A172 (cell line): ENCODE results near the gene DIABLO. TPM values are rescaled to one million over a fixed set of nuclear protein-coding genes. Genes with fewer than 3 reads are reported as not detected.
"Not testable (repeated sequence)": the region's sequence is repeated elsewhere in the genome, so short reads cannot be mapped to it uniquely, and the experiment has no call there.

Experiments
- DNase-seq: peaks from one replicate; pipeline ENCODE4 v3.0.0-alpha.2; 2015; ENCODE audit warnings: low spot score
- total RNA-seq: library from RNA; depleted of rRNA; stranded (reverse); fragments of >200 nt; shearing (Covaris generic); gene quantifications from 2 replicates; pipeline ENCODE4 v1.2.3, GENCODE V29; 2014

Gene DIABLO
- total RNA-seq, 1 experiment from 2014 or later: 73.7 TPM

- DNase-seq: no peak
Observed at GRCh38 chr12:122208073-122208820, 17.6 kb downstream of the DIABLO start.

- no peak for DNase-seq
Observed at GRCh38 chr12:122207391-122207790, 18.5 kb downstream of the DIABLO start.

GRCh38 chr12:122206976-122207375 is 18.9 kb downstream of the DIABLO start:
- DNase-seq: no peak

- DNase-seq: no peak
Observed at GRCh38 chr12:122206111-122206881, 19.6 kb downstream of the DIABLO start.

- no peak for DNase-seq
Observed at GRCh38 chr12:122205053-122205925, 20.6 kb downstream of the DIABLO start.

- DNase-seq: no peak
Observed at GRCh38 chr12:122204167-122205052, 21.4 kb downstream of the DIABLO start.

- DNase-seq: peak; percentile 37
Observed at GRCh38 chr12:122203301-122204166, 22.3 kb downstream of the DIABLO start, which contains the start of gene B3GNT4. Gene B3GNT4, plus strand, starts transcription at chr12:122203709. Its CDS starts 910 bp downstream, at chr12:122204619.

- DNase-seq: not testable (repeated sequence)
Observed at GRCh38 chr12:122202811-122203210, 23.0 kb downstream of the DIABLO start.

- DNase-seq: no peak
Observed at GRCh38 chr12:122202017-122202416, 23.8 kb downstream of the DIABLO start.

GRCh38 chr12:122201381-122201780 is 24.5 kb downstream of the DIABLO start:
- DNase-seq: no peak

- no peak for DNase-seq
Observed at GRCh38 chr12:122200541-122201175, 25.2 kb downstream of the DIABLO start.

GRCh38 chr12:122199484-122200355 is 26.1 kb downstream of the DIABLO start:
- DNase-seq: no peak

- DNase-seq: no peak
Observed at GRCh38 chr12:122197612-122197966, 28.3 kb downstream of the DIABLO start.

GRCh38 chr12:122195405-122195804 is 30.4 kb downstream of the DIABLO start:
- DNase-seq: no peak

- no peak for DNase-seq
Observed at GRCh38 chr12:122194804-122195203, 31.0 kb downstream of the DIABLO start.

GRCh38 chr12:122192441-122192840 is 33.4 kb downstream of the DIABLO start:
- DNase-seq: no peak

GRCh38 chr12:122190842-122191668 is 34.8 kb downstream of the DIABLO start:
- DNase-seq: peak; percentile 53
